SK-MEL-5 (cell line): Measurements from ENCODE around the gene TSC2. TPM values are rescaled to one million over a fixed set of nuclear protein-coding genes. Genes with fewer than 3 reads are reported as not detected.
A peak's percentile ranks its signal among the peaks of the same experiment; 100 is the strongest.
"Not testable (repeated sequence)": the region's sequence is repeated elsewhere in the genome, so short reads cannot be mapped to it uniquely, and the experiment has no call there.

Source experiments
- DNase-seq: peaks from one replicate; pipeline ENCODE4 v3.0.0-alpha.2; 2016; ENCODE audit warnings: low read depth, low spot score
- in situ Hi-C: cut with HindIII; loops from 2 replicates; pipeline ENCODE4 v1.10.0; 2016; ENCODE audit warnings: low sequenced_read_pairs, high pct_unique_total_duplicates, low pct_unique_long_range_greater_than_20kb
- total RNA-seq: library from RNA; depleted of rRNA; stranded (reverse); fragments of >200 nt; shearing (Covaris generic); gene quantifications from 2 replicates; pipeline ENCODE4 v1.2.3, GENCODE V29; 2014

TSC2 gene
- total RNA-seq, 1 experiment from 2014 or later = 11.6 TPM

GRCh38 chr16:2026461-2027023 lies 21.2 kb upstream of the TSC2 start, which contains the start of gene NHERF2:
Gene NHERF2, plus strand, starts transcription at chr16:2026902. Its CDS starts 104 bp downstream, at chr16:2027006.
- in situ Hi-C loops = no loop called here
- DNase-seq = peak; percentile 30

DNA sequence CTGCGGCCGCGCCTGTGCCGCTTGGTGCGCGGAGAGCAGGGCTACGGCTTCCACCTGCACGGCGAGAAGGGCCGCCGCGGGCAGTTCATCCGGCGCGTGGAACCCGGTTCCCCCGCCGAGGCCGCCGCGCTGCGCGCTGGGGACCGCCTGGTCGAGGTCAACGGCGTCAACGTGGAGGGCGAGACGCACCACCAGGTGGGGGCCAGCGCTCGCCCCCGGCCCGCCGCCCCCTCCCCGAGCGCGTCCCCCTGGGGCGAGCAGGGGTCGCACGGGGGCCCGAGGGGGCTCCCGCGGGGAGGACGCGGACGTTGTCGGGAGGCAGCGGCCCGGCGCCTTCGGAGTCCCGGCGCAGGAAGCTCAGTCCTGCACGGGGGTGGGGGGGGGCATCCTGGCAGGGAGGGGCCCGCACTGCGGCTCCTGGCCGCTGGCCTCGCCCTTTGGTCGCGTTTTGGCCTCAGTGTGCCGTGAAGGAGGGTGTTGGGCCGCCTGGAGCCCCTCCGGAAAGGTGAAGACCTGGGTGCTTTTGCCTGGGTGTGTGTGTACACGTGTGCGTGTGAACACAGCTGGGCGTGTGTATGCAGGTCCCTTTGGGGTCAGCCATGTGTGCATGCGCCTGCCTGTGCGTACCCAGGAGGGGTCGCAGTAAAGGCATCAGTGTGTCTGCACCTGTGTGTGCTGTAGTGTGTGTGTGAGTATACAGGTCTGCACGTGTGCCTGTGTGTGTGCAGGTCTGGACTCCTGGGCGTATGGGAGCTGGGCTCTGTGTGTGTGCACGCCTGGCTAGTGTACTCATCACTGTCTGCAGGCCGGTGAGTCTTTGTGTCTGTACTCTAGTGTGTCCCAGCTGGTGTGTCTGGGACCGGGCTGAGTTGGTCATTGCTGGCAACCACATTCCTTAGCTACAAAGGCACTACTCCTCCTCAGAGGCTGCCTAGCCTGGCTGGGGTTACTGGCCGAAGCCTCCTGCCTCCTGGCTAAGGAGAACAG lies 20.5 kb upstream of the TSC2 start:
- in situ Hi-C loops = no loop called here
- no peak for DNase-seq

DNA sequence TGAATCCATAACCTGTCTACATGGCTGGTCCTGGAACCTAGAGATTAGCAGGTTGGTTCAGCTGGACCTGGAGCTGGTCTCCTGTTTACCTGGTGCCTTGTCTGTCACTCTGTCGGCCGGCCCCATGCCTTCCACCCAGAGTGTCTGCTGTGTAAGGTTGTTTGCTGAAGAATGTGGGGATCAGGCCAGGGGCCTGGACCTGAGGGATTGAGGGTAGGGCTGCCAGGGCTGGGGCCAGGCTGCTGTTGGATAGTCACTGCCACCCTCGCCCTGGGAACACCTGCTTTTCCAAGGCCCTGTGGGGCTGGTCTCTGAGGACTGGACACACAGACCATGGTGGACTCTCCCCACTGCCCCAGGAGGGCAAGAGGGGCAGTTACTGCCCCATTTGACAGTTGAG lies 19.6 kb upstream of the TSC2 start:
- in situ Hi-C loops = no loop called here
- DNase-seq = no peak

GRCh38 chr16:2028620-2029220 lies 19.1 kb upstream of the TSC2 start:
- in situ Hi-C loops = no loop called here
- DNase-seq = no peak

- DNase-seq = no peak
- in situ Hi-C loops = no loop called here
Measured at GRCh38 chr16:2029350-2029749, 18.4 kb upstream of the TSC2 start.

DNA sequence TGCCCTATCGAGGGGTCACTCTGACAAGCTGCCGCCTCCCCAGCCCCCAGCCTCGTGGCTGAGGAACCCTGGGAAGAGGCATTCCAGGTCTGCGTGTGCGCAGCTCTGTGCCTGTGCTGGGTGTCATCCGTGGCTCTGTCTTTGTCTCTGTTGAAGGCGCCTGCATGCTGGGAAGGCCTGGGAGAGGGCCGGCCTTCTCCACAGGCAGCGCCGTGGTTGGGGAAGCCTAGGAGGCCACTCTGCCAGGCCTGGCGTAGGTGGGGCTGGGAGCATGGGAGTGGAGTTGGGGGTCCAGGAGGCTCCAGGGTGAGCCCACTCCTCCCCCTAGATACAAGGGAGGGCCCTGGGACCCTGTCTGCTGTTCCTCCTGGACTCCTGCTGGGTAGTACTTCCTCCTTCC lies 17.7 kb upstream of the TSC2 start:
- no peak for DNase-seq

DNA sequence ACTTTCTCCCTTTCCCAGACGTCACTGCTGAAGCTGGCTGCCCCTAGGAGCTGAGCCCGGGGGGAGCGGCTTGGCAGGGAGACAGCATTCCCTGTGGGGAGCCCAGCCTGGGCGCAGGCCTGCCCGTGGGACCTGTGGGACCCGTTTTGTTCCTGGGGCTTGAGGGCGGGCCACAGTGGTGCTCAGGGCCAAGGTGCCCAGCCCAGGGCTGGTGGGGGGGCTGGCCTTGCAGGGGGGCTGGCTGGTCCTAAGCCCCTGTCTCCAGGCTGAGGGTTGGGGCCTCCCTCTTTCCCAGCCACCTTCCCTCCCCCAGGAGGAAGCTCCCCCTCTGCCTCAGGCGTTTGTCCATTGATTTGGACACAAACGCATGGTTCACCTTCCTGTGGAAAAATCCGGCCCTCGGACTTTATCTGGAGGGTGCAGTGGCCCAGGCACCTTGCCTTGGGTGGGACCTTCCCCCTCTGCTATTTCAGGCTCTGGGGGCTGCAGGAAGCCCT lies 16.7 kb upstream of the TSC2 start:
- in situ Hi-C loops = no loop called here
- no peak for DNase-seq

More for the DNA sequence above, 17.7 kb upstream of the TSC2 start:
- in situ Hi-C loops = no loop called here

DNA sequence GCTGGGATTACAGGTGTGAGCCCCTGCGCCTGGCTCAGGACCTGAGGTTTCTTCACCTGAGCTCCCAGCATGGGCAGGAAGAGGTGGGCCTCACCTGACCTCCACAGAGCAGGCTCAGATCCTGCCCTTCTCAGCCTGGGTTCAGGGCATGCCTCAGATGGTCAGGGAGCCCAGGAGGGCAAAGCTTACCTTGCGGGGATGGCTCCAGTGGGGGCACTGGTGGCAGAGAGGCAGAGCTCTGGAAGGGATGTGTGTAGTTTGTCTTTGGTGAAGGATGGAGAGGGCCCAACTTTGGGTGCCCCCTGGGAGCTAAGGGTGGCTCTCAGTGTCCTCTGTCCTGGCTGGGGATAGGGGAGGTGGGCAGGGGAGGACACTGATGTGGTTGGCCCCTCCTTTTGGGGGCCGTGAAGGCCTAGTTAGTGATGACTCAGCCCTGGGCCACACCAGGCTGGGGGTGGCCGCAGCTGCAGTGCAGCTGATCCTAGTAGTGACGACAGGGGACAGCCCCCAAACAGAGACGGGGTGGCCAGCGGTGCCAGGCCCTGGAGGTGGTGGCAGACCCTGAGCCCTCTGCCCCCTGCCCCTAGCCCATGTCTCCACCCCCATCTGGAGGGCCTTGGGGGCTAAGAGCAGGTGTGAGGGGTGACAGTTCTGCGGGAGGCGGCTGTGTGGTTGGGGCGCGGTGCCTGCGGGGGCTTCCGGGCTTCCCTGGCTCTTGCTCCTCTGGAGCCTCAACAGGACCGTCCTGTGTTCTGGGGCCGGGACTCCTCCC lies 15.3 kb upstream of the TSC2 start:
- DNase-seq = no peak

GRCh38 chr16:2033057-2033908 lies 14.5 kb upstream of the TSC2 start:
- in situ Hi-C loops = no loop called here

More for the DNA sequence above, 15.3 kb upstream of the TSC2 start:
- in situ Hi-C loops = no loop called here

GRCh38 chr16:2033909-2034695 lies 13.7 kb upstream of the TSC2 start:
- in situ Hi-C loops, DNase-seq: not testable (repeated sequence)

More at GRCh38 chr16:2033057-2033908, 14.5 kb upstream of the TSC2 start:
- DNase-seq = peak; percentile 4

GRCh38 chr16:2034696-2035430 lies 12.9 kb upstream of the TSC2 start:
- in situ Hi-C loops = no loop called here
- DNase-seq = no peak

- no peak for DNase-seq
- in situ Hi-C loops = no loop called here
Measured at GRCh38 chr16:2035431-2036199, 12.2 kb upstream of the TSC2 start.

- no peak for DNase-seq
- in situ Hi-C loops = no loop called here
Measured at GRCh38 chr16:2036200-2036966, 11.4 kb upstream of the TSC2 start.

DNA sequence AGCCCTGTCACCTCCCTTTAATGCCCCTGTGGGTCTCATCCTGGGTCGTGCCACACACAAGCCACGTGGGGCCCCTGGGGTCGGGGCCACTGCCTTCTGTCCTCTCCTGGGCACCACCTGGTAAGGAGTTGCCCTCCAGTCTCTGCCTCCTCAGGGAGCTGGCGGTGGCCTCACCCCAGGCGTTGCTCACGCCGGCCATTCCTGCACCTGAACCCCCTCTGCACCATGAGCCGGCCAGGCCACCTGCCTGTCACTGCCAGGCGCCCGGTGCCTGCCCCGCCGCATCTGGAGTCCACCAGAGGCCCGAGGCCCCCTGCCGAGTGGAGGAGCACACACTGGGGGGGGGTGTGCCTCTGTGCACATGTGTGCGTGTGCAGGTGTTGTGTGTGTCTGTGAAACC lies 10.7 kb upstream of the TSC2 start:
- in situ Hi-C loops = no loop called here
- no peak for DNase-seq
